ENCODE measurements around the gene ABHD2. TPM values are rescaled to one million over a fixed set of nuclear protein-coding genes. Genes with fewer than 3 reads are reported as not detected.

ABHD2 gene
- total RNA-seq, 1 donor = 97.2 TPM

DNA sequence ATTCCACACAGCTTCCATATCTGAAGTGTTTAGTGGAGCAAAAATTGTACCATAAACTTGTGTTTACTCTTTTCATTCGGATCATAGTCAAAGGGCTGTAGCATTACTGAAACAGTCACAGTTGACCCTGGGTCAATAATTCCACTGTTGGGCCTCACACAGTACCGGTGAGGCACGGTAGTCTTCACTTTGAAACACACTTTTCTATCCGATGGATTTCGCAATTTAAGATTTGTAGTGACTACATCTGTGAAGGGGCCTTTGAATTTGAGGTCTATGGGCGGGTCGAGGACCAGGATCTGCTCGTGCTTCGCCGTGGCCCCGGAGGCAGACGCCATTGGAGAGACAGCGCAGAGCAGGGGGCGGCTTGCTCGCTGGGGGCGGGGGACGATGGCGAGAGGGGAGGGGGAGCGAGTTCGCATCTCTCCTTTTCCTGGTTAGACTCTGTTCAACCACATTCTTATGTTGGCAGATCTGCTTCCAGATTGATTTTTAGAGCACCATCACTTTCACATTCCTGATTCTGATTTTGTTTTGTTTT, 113.3 kb downstream of the ABHD2 start:
- Histone ChIP-seq H3K4me3 (ENCODE audit: low read length) (no peak overlapping the region), H3K4me1 (ENCODE audit: insufficient read depth, low read length) (peaks cover 14% of the 10 kb centered on the region), H3K27me3 (ENCODE audit: insufficient read depth, low read length) (no peaks in the 10 kb centered on the region), H3K9me3 (ENCODE audit: low read depth, low read length) (no peaks in the 10 kb centered on the region)

GRCh38 chr15:89203705-89204273, 115.5 kb downstream of the ABHD2 start:
- Histone ChIP-seq H3K4me3 (ENCODE audit: low read length) (no peak overlapping the region), H3K4me1 (ENCODE audit: insufficient read depth, low read length) (peaks cover 21% of the 10 kb centered on the region), H3K27me3 (ENCODE audit: insufficient read depth, low read length) (no peaks in the 10 kb centered on the region), H3K9me3 (ENCODE audit: low read depth, low read length) (no peaks in the 10 kb centered on the region)

- H3K4me1 ChIP-seq (ENCODE audit: insufficient read depth, low read length) = peaks cover 21% of the 10 kb centered on the region
- H3K27me3 ChIP-seq (ENCODE audit: insufficient read depth, low read length) = no peaks in the 10 kb centered on the region
- H3K9me3 ChIP-seq (ENCODE audit: low read depth, low read length) = no peaks in the 10 kb centered on the region
- no peak overlapping the region for H3K4me3 ChIP-seq (ENCODE audit: low read length)
Measured at GRCh38 chr15:89205991-89206585, 117.8 kb downstream of the ABHD2 start.

DNA sequence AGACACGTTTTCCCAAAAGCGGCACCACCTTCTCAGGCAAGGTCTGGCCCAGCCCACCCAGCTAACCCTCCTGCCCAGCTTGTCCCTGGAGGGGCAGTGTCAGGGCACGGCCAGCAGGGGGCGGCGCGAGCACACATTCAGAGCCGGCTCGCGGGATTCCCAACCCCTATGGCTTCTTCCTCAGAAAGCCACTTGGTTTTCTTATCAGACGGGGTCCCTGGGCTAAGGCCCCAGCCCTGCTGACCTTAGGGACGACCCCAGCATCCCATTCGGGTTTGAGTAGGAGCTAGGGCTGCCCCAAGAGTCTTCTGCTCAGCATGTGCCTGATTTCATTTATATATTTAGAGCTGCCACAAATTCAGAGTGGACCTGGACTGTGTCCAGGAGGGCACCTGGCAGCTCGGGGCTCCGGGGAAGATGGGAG, 118.7 kb downstream of the ABHD2 start:
- Histone ChIP-seq H3K27me3 (ENCODE audit: insufficient read depth, low read length) (no peaks in the 10 kb centered on the region), H3K4me3 (ENCODE audit: low read length) (no peak overlapping the region), H3K9me3 (ENCODE audit: low read depth, low read length) (no peaks in the 10 kb centered on the region), H3K4me1 (ENCODE audit: insufficient read depth, low read length) (peaks cover 21% of the 10 kb centered on the region)

GRCh38 chr15:89208256-89208655, 120.0 kb downstream of the ABHD2 start:
- Histone ChIP-seq H3K9me3 (ENCODE audit: low read depth, low read length) (no peaks in the 10 kb centered on the region), H3K27me3 (ENCODE audit: insufficient read depth, low read length) (no peaks in the 10 kb centered on the region), H3K4me3 (ENCODE audit: low read length) (no peak overlapping the region), H3K4me1 (ENCODE audit: insufficient read depth, low read length) (peaks cover 21% of the 10 kb centered on the region)

DNA sequence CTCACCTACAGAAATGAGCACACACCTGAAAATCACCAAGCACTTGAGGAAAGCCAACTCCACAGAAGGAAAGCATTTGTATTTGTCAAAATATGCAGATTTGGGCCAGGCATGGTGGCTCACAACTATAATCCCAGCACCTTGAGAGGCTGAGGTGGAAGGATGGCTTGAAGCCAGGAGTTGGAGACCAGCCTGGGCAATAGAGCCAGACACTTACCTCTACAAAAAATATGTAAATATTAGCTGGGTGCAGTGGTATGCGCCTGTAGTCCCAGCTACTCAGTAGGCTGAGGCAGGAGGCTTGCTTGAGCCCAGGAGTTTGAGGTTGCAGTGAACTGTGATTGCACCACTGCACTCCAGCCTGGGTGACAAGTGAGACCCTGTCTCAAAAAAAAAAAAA, 120.8 kb downstream of the ABHD2 start:
- H3K4me3 ChIP-seq (ENCODE audit: low read length) = no peak overlapping the region
- peaks cover 14% of the 10 kb centered on the region for H3K4me1 ChIP-seq (ENCODE audit: insufficient read depth, low read length)
- H3K27me3 ChIP-seq (ENCODE audit: insufficient read depth, low read length) = no peaks in the 10 kb centered on the region
- H3K9me3 ChIP-seq (ENCODE audit: low read depth, low read length) = no peaks in the 10 kb centered on the region

DNA sequence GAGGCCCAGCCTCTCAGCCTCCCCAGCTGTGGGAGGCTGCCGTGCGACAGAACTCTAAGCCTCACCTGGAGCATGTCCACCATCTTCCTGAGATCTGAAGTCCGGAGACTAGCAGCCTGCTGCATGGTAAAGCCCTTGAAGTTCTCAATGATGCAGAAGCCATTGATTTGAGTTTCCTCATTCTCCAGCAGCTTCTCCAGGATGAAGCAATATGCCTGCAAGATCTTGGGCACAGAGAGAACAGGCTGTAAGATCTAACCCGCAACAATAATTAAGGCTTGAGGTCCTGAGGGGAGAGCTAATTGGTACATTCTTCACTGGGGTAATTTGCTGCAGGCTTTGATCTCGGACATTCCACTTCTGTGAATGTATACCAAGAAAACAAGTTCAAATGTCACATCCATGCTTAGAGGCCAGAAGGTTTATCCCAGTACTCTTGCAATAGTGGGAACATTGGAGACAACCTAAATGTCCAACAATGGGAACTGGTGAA, 123.5 kb downstream of the ABHD2 start:
- Histone ChIP-seq H3K27me3 (ENCODE audit: insufficient read depth, low read length) (no peaks in the 10 kb centered on the region), H3K9me3 (ENCODE audit: low read depth, low read length) (no peaks in the 10 kb centered on the region), H3K4me3 (ENCODE audit: low read length) (no peak overlapping the region), H3K4me1 (ENCODE audit: insufficient read depth, low read length) (peaks cover 4% of the 10 kb centered on the region)

DNA sequence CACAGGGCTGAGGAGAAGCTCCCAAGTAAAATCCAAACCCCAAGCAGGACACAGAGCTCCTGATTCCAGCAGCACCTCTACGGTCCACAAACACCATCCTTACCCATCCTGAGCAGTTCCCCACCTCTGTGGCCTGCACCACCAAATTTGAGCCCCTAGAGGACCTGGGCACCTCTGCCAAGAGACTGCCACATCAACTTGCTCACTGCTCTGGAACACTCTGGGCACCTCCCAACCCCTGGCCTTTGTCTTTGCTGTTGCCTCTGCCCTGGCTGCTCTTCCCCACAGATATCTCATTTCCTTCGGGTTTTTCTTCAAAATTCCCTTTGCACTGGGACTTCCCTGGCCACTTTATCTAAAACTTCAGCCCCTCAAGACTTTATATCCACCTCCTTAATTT, 127.4 kb downstream of the ABHD2 start:
- Histone ChIP-seq H3K4me1 (ENCODE audit: insufficient read depth, low read length) (no peaks in the 10 kb centered on the region), H3K4me3 (ENCODE audit: low read length) (no peak overlapping the region), H3K27me3 (ENCODE audit: insufficient read depth, low read length) (no peaks in the 10 kb centered on the region), H3K9me3 (ENCODE audit: low read depth, low read length) (no peaks in the 10 kb centered on the region)

DNA sequence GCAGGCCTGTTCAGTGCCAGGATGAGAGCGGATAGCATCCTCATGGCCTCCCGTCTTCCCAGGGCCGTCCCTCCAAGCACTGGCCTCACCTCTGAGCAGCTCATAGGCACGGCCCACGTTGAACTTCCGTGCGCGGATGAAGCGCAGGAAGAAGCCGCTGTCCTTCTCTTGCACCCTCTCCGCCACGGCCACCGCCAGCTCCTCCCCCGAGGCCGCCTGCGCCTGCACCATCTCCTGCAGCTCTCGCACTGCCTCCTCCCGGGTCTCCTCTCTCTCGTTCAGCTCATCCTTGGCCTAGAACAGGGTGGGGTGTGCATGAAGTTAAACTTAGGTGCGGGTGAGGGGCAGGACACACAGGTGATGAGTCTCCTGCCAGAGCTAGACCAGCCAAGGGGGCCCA, 128.8 kb downstream of the ABHD2 start:
- H3K27me3 ChIP-seq (ENCODE audit: insufficient read depth, low read length) = no peaks in the 10 kb centered on the region
- H3K9me3 ChIP-seq (ENCODE audit: low read depth, low read length) = no peaks in the 10 kb centered on the region
- no peaks in the 10 kb centered on the region for H3K4me1 ChIP-seq (ENCODE audit: insufficient read depth, low read length)
- H3K4me3 ChIP-seq (ENCODE audit: low read length) = no peak overlapping the region

DNA sequence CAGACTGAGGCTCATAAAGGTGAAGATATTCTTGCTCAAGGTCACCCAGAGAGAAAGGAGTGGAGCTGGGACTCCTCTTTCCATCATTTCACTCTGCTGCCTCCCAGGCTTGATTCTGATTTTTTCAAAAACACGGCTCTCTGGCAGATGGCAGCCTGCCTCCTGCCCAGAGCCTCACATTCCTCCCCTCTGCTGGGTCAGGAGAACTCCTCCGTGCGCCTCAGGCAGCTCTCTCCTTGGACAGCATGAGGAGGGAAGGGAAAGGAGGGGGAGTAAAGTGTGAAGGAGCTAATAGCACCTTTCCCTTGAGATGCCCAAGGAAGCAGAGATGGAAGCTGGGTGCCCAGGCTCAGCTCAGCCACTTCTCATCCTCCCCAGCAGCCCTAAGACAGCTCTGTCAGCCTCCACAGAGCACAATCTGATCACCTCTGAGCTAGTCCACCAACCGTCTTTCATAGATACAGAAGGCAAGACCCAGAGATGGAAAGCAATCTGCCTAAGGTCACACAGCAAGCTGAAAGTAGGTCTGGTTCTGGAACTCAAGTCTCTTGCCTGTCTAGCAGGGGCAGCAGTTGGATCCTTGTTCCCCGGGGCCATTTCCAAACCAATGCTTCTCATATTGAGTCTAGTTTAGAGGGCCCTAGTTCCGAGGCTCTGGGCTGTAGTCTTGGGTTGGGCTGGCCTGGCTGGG, 129.6 kb downstream of the ABHD2 start:
- Histone ChIP-seq H3K9me3 (ENCODE audit: low read depth, low read length) (no peaks in the 10 kb centered on the region), H3K27me3 (ENCODE audit: insufficient read depth, low read length) (no peaks in the 10 kb centered on the region), H3K4me1 (ENCODE audit: insufficient read depth, low read length) (no peaks in the 10 kb centered on the region), H3K4me3 (ENCODE audit: low read length) (no peak overlapping the region)

DNA sequence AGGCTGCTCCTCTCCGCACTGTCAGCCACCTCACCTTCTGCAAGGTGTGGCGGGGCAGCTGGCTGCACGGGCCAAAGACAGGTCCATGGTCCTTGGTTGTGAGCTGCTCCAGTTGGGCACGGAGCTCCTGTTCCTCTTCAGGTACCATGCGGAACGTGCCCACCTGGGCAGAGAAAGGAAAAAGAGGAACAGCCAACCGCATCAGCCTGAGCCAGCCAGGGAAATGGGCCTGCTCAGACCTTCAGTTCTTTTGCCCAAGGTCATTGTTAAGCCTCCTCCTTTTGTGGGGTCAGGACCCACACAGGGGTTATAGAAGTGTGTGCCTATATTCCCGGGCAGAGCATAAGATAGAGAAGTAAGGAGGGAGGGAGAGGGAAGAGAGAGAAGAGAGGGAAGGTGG, 130.3 kb downstream of the ABHD2 start:
- H3K4me1 ChIP-seq (ENCODE audit: insufficient read depth, low read length) = no peaks in the 10 kb centered on the region
- no peak overlapping the region for H3K4me3 ChIP-seq (ENCODE audit: low read length)
- no peaks in the 10 kb centered on the region for H3K27me3 ChIP-seq (ENCODE audit: insufficient read depth, low read length)
- no peaks in the 10 kb centered on the region for H3K9me3 ChIP-seq (ENCODE audit: low read depth, low read length)

DNA sequence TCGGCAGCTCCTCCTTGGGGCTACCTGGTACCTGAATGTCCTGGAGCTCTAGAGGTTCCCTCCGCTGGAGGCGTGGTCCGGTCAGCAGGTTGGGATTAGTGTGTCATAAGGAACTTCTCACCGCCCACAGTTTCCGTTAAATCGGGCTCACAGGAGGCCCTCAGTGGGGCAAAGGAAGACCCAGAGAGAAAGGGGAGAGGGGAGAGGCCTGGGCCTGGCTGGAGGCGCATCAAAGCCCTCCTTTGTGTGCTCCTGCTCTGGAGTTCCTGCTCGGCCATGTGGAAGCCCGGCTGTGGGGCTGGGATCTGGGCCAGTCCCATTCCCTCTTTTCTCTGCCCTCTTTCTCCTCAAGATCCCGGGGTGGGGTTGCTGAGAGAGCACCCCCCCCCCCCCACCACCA, 133.3 kb downstream of the ABHD2 start, which contains the start of gene RLBP1:
TSS of gene RLBP1 (minus strand) at position 37 of the 400 bp plus-strand sequence. CDS start 2,604 bp downstream, outside the sequence.
- H3K4me1 ChIP-seq (ENCODE audit: insufficient read depth, low read length) = no peaks in the 10 kb centered on the region
- no peaks in the 10 kb centered on the region for H3K27me3 ChIP-seq (ENCODE audit: insufficient read depth, low read length)

GRCh38 chr15:89225588-89225987, 137.3 kb downstream of the ABHD2 start:
- Histone ChIP-seq H3K27me3 (ENCODE audit: insufficient read depth, low read length) (no peaks in the 10 kb centered on the region), H3K4me3 (ENCODE audit: low read length) (no peak overlapping the region), H3K9me3 (ENCODE audit: low read depth, low read length) (no peaks in the 10 kb centered on the region), H3K4me1 (ENCODE audit: insufficient read depth, low read length) (no peaks in the 10 kb centered on the region)

More for the DNA sequence above, 133.3 kb downstream of the ABHD2 start, which contains the start of gene RLBP1:
- no peak within 1 kb of the TSS for H3K4me3 ChIP-seq (ENCODE audit: low read length)
- H3K9me3 ChIP-seq (ENCODE audit: low read depth, low read length) = no peaks in the 10 kb centered on the region

GRCh38 chr15:89226359-89227221, 138.3 kb downstream of the ABHD2 start:
- H3K27me3 ChIP-seq (ENCODE audit: insufficient read depth, low read length) = no peaks in the 10 kb centered on the region
- no peaks in the 10 kb centered on the region for H3K4me1 ChIP-seq (ENCODE audit: insufficient read depth, low read length)
- no peak overlapping the region for H3K4me3 ChIP-seq (ENCODE audit: low read length)
- no peaks in the 10 kb centered on the region for H3K9me3 ChIP-seq (ENCODE audit: low read depth, low read length)
